Naive thymus-derived CD4-positive, alpha-beta T cell (primary cell): ENCODE measurements around the gene NEDD4. TPM values are rescaled to one million over a fixed set of nuclear protein-coding genes. Genes with fewer than 3 reads are reported as not detected.
A peak's percentile ranks its signal among the peaks of the same experiment; 100 is the strongest.

Source experiments
- ATAC-seq: fragments of 150-1000 bp; cut with Tn5 transposase; 2 replicates; pipeline ENCODE4 v1.10.0; 2021; ENCODE audit warnings: mild to moderate bottlenecking, moderate library complexity
- CTCF ChIA-PET: fragments of 350-600 bp; sonication (Branson Sonifier 250); formaldehyde crosslinking; loops from one replicate; lab custom pipeline; 2021; ENCODE audit warnings: antibody characterized with exemption; lab: Charles Lee
- POLR2A ChIA-PET: fragments of 350-600 bp; sonication (Branson Sonifier 250); formaldehyde crosslinking; loops from one replicate; lab custom pipeline; 2021; ENCODE audit warnings: antibody characterized with exemption, inconsistent platforms; lab: Charles Lee
- DNase-seq, 9 donors: peaks; one replicate each; pipeline versions ENCODE4 v3.0.0 to v3.0.0-alpha.2; 2020 to 2022; ENCODE audit warnings: mixed read lengths in 1 of 9
- H3K27ac ChIP-seq: one replicate; pipeline ENCODE4 v1.7.0; 2013; ENCODE audit warnings: mild to moderate bottlenecking, low read depth, low read length, moderate library complexity
- H3K27me3 ChIP-seq, 2 donors: one replicate each; pipeline ENCODE4 v1.7.0; 2013; ENCODE audit warnings: low read length in 2 of 2, mild to moderate bottlenecking in 2 of 2, moderate library complexity in 2 of 2; ENCODE audit not compliant: control insufficient read depth in 2 of 2, insufficient read depth in 2 of 2
- H3K36me3 ChIP-seq, 3 experiments: 1 replicate in 2 of 3; 2 replicates in 1 of 3; pipeline ENCODE4 v1.7.0; 2013; ENCODE audit warnings: low read length in 3 of 3, mild to moderate bottlenecking in 3 of 3, moderate library complexity in 1 of 3; ENCODE audit not compliant: insufficient read depth in 3 of 3, control insufficient read depth in 2 of 3
- H3K4me1 ChIP-seq, 2 donors: one replicate each; pipeline ENCODE4 v1.7.0; 2013; ENCODE audit warnings: low read length in 2 of 2, mild to moderate bottlenecking in 2 of 2, moderate library complexity in 1 of 2; ENCODE audit not compliant: control insufficient read depth in 2 of 2, insufficient read depth in 2 of 2
- H3K4me3 ChIP-seq: 2 replicates; pipeline ENCODE4 v1.7.0; 2013; ENCODE audit warnings: mild to moderate bottlenecking, low read length
- H3K9me3 ChIP-seq, 3 experiments: 1 replicate in 2 of 3; 2 replicates in 1 of 3; pipeline ENCODE4 v1.7.0; 2013; ENCODE audit warnings: low read length in 3 of 3; ENCODE audit not compliant: control insufficient read depth in 2 of 3
- H3K27ac Mint-ChIP-seq, 9 donors: one replicate each; pipeline ENCODE4 v1.8.0; 2020 to 2022; ENCODE audit warnings: mixed read lengths in 9 of 9, mild to moderate bottlenecking in 8 of 9, moderate library complexity in 5 of 9, inconsistent platforms in 2 of 9
- H3K27me3 Mint-ChIP-seq, 5 donors: one replicate each; pipeline ENCODE4 v1.8.0; 2021 to 2022; ENCODE audit warnings: mixed read lengths in 5 of 5, mild to moderate bottlenecking in 1 of 5
- H3K36me3 Mint-ChIP-seq, 5 donors: one replicate each; pipeline ENCODE4 v1.8.0; 2020 to 2022; ENCODE audit warnings: mixed read lengths in 5 of 5, mild to moderate bottlenecking in 3 of 5, inconsistent platforms in 1 of 5
- H3K4me1 Mint-ChIP-seq, 7 donors: one replicate each; pipeline ENCODE4 v1.8.0; 2020 to 2022; ENCODE audit warnings: mixed read lengths in 7 of 7, mild to moderate bottlenecking in 3 of 7, inconsistent platforms in 1 of 7
- H3K4me3 Mint-ChIP-seq, 10 donors: one replicate each; pipeline ENCODE4 v1.8.0; 2020 to 2022; ENCODE audit warnings: mild to moderate bottlenecking in 10 of 10, mixed read lengths in 10 of 10, moderate library complexity in 6 of 10, inconsistent platforms in 2 of 10
- H3K9me3 Mint-ChIP-seq, 11 donors: one replicate each; pipeline ENCODE4 v1.8.0; 2020 to 2022; ENCODE audit warnings: mixed read lengths in 11 of 11, mild to moderate bottlenecking in 4 of 11, inconsistent platforms in 1 of 11, moderate library complexity in 1 of 11
- intact Hi-C, 2 donors: fragments of 100-400 bp; cut with micrococcal nuclease; formaldehyde crosslinking; loops; one replicate each; pipeline ENCODE4 v1.15.1; 2023
- polyA plus RNA-seq, 2 donors: library from polyadenylated mRNA; unstranded; fragments of 300-500 nt; fragmentation: Illumina TruSeq; gene quantifications; one replicate each; pipeline ENCODE4 v1.2.3, GENCODE V29; 2021
- total RNA-seq, 6 experiments: library from RNA in 5 of 6; stranded (reverse) in 5 of 6; gene quantifications; 1 replicate in 5 of 6; 2 replicates in 1 of 6; pipeline ENCODE4 v1.2.3 and lab custom pipeline; 2021 to 2026

The NEDD4 gene
- total and polyA plus RNA-seq, 7 experiments from 2014 or later, result 1.1 to 15.1 (median 4.3) TPM

DNA sequence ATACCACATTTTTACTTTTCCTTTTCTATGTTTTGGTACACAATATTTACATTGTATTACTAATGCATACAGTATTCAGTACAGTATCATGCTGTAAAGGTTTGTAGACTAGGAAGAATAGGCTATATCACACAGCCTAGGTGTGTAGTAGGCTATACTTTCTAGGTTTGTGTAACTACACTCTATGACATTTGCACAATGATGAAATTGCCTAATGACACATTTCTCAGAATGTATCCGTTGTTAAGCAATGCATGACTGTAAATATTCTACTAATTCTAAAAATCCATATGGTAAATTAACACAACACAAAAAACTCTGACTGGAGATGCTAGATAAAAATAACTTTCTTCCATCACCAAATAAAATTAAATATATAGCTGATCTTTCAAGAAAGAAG, 16.2 kb downstream of the NEDD4 start:
- H3K27ac Mint-ChIP-seq, result no peak overlapping the region
- CTCF ChIA-PET, result no interaction called here
- peaks cover 0 to 7% (median 0%) of the 10 kb centered on the region in 11 donors for H3K9me3 Mint-ChIP-seq
- no peaks in the 10 kb centered on the region for H3K4me1 ChIP-seq
- intact Hi-C loops, result no loop called here
- ATAC-seq (no peak), DNase-seq (no peak)
- no peak overlapping the region for H3K27ac ChIP-seq
- H3K36me3 ChIP-seq, result no peaks in the 10 kb centered on the region
- no peaks in the 10 kb centered on the region for H3K27me3 Mint-ChIP-seq
- H3K36me3 Mint-ChIP-seq, result peaks cover 0 to 3% (median 0%) of the 10 kb centered on the region in 5 donors
- no peaks in the 10 kb centered on the region for H3K27me3 ChIP-seq
- POLR2A ChIA-PET, result no interaction called here
- H3K4me3 ChIP-seq, result no peak overlapping the region
- H3K4me3 Mint-ChIP-seq, result no peak overlapping the region
- H3K4me1 Mint-ChIP-seq, result peaks cover 0 to 6% (median 0%) of the 10 kb centered on the region in 7 donors
- H3K9me3 ChIP-seq, result no peaks in the 10 kb centered on the region

DNA sequence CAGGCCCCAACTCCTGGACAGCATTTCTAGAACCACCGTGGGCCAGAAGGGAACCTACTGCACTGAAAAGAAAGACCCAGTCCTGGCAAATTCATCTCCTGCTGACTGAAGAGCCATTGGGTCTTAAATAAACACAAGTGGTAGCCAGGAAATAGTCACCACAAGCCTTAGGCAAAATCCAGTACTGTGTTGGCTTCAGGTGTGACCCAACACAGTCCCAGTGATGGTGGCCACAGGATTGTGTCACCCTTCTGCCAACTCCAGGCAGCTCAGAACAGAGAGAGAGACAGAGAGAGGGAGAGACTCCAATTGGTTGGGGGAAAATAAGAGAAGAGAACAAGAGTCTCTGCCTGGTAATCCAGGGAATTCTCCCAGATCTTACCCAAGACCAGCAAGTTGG, 23.1 kb downstream of the NEDD4 start:
- peaks cover 0 to 6% (median 0%) of the 10 kb centered on the region in 7 donors for H3K4me1 Mint-ChIP-seq
- no peak for DNase-seq
- no peaks in the 10 kb centered on the region for H3K9me3 ChIP-seq
- H3K27ac ChIP-seq, result no peak overlapping the region
- H3K4me3 Mint-ChIP-seq, result no peak overlapping the region
- H3K36me3 ChIP-seq, result no peaks in the 10 kb centered on the region
- no peaks in the 10 kb centered on the region for H3K4me1 ChIP-seq
- ATAC-seq, result no peak
- H3K36me3 Mint-ChIP-seq, result peaks cover 2 to 9% (median 5%) of the 10 kb centered on the region in 5 donors
- intact Hi-C loops, result no loop called here
- H3K4me3 ChIP-seq, result no peak overlapping the region
- no peak overlapping the region for H3K27ac Mint-ChIP-seq
- ChIA-PET CTCF (no interaction called here), POLR2A (no interaction called here)
- H3K27me3 ChIP-seq, result no peaks in the 10 kb centered on the region
- H3K9me3 Mint-ChIP-seq, result peaks cover 0 to 10% (median 2%) of the 10 kb centered on the region in 11 donors
- no peaks in the 10 kb centered on the region for H3K27me3 Mint-ChIP-seq

DNA sequence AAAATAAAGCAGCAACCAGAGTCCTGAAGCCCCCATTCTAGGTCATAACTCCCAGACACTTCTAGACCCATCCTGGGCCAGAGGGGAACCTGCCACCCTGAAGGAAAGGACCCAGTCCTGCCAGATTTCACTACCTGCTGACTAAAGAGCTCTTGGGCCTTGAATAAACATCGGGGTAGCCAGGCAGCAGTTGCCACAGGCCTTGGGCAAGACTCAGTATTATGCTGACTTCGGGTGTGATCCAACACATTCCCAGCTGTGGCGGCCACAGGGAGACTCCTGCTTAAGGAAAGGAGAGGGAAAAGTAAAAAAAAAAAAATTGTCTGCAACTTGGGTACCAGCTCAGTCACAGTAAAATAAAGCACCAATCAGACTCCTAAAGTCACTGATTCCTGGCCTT, 23.8 kb downstream of the NEDD4 start:
- Histone ChIP-seq H3K9me3 (no peaks in the 10 kb centered on the region), H3K27me3 (no peaks in the 10 kb centered on the region), H3K4me1 (no peaks in the 10 kb centered on the region), H3K4me3 (no peak overlapping the region), H3K27ac (no peak overlapping the region), H3K36me3 (no peaks in the 10 kb centered on the region)
- H3K9me3 Mint-ChIP-seq, result peaks cover 0 to 10% (median 2%) of the 10 kb centered on the region in 11 donors
- no peak for ATAC-seq
- ChIA-PET POLR2A (no interaction called here), CTCF (no interaction called here)
- no peak overlapping the region for H3K4me3 Mint-ChIP-seq
- H3K27ac Mint-ChIP-seq, result no peak overlapping the region
- intact Hi-C loops, result no loop called here
- peaks cover 0 to 6% (median 0%) of the 10 kb centered on the region in 7 donors for H3K4me1 Mint-ChIP-seq
- DNase-seq, result no peak
- H3K27me3 Mint-ChIP-seq, result no peaks in the 10 kb centered on the region
- H3K36me3 Mint-ChIP-seq, result peaks cover 5 to 14% (median 8%) of the 10 kb centered on the region in 5 donors

GRCh38 chr15:55968923-55969322, 24.5 kb downstream of the NEDD4 start:
- Histone ChIP-seq H3K4me3 (no peak overlapping the region), H3K9me3 (no peaks in the 10 kb centered on the region), H3K27me3 (no peaks in the 10 kb centered on the region), H3K27ac (no peak overlapping the region), H3K36me3 (no peaks in the 10 kb centered on the region), H3K4me1 (no peaks in the 10 kb centered on the region)
- Mint-ChIP-seq H3K4me3 (no peak overlapping the region), H3K4me1 (peaks cover 0 to 6% (median 0%) of the 10 kb centered on the region in 7 donors), H3K9me3 (peaks cover 0 to 10% (median 3%) of the 10 kb centered on the region in 11 donors), H3K27me3 (no peaks in the 10 kb centered on the region), H3K27ac (no peak overlapping the region), H3K36me3 (peaks cover 5 to 14% (median 9%) of the 10 kb centered on the region in 5 donors)
- ChIA-PET POLR2A (no interaction called here), CTCF (no interaction called here)
- ATAC-seq (no peak), DNase-seq (no peak)
- intact Hi-C loops, result no loop called here

- Histone ChIP-seq H3K4me3 (no peak overlapping the region), H3K27me3 (no peaks in the 10 kb centered on the region), H3K36me3 (no peaks in the 10 kb centered on the region), H3K9me3 (no peaks in the 10 kb centered on the region), H3K4me1 (no peaks in the 10 kb centered on the region), H3K27ac (no peak overlapping the region)
- H3K9me3 Mint-ChIP-seq, result peaks cover 0 to 1% (median 0%) of the 10 kb centered on the region in 11 donors
- no peak overlapping the region for H3K27ac Mint-ChIP-seq
- ChIA-PET POLR2A (no interaction called here), CTCF (no interaction called here)
- intact Hi-C loops, result no loop called here
- no peak for ATAC-seq
- H3K27me3 Mint-ChIP-seq, result no peaks in the 10 kb centered on the region
- peaks cover 0 to 8% (median 5%) of the 10 kb centered on the region in 5 donors for H3K36me3 Mint-ChIP-seq
- DNase-seq, result no peak
- H3K4me1 Mint-ChIP-seq, result peaks cover 0 to under 1% (median 0%) of the 10 kb centered on the region in 7 donors
- no peak overlapping the region for H3K4me3 Mint-ChIP-seq
These were observed 28.3 kb downstream of the NEDD4 start for GRCh38 chr15:55965091-55965490.

GRCh38 chr15:55960946-55961345, 32.5 kb downstream of the NEDD4 start:
- peaks cover 0 to 11% (median 5%) of the 10 kb centered on the region in 5 donors for H3K36me3 Mint-ChIP-seq
- no peak overlapping the region for H3K4me3 Mint-ChIP-seq
- CTCF ChIA-PET, result no interaction called here
- Histone ChIP-seq H3K4me3 (no peak overlapping the region), H3K36me3 (no peaks in the 10 kb centered on the region), H3K9me3 (no peaks in the 10 kb centered on the region), H3K27ac (no peak overlapping the region), H3K27me3 (no peaks in the 10 kb centered on the region), H3K4me1 (no peaks in the 10 kb centered on the region)
- no peak for DNase-seq
- H3K27me3 Mint-ChIP-seq, result no peaks in the 10 kb centered on the region
- H3K27ac Mint-ChIP-seq, result no peak overlapping the region
- no peak for ATAC-seq
- POLR2A ChIA-PET, result no interaction called here
- intact Hi-C loops, result no loop called here
- peaks cover 0 to 2% (median 0%) of the 10 kb centered on the region in 7 donors for H3K4me1 Mint-ChIP-seq
- peaks cover 0 to 6% (median 0%) of the 10 kb centered on the region in 11 donors for H3K9me3 Mint-ChIP-seq

GRCh38 chr15:55959744-55960447, 33.5 kb downstream of the NEDD4 start:
- DNase-seq (no peak), ATAC-seq (no peak)
- Histone ChIP-seq H3K36me3 (no peaks in the 10 kb centered on the region), H3K9me3 (no peaks in the 10 kb centered on the region), H3K27ac (no peak overlapping the region), H3K4me1 (no peaks in the 10 kb centered on the region), H3K27me3 (no peaks in the 10 kb centered on the region), H3K4me3 (no peak overlapping the region)
- Mint-ChIP-seq H3K27ac (peak overlapping the region in 1 of 9 donors; percentile 14), H3K4me1 (peaks cover 0 to 2% (median 0%) of the 10 kb centered on the region in 7 donors), H3K4me3 (no peak overlapping the region), H3K9me3 (peaks cover 0 to 6% (median 0%) of the 10 kb centered on the region in 11 donors), H3K27me3 (no peaks in the 10 kb centered on the region), H3K36me3 (peaks cover 0 to 7% (median 1%) of the 10 kb centered on the region in 5 donors)
- intact Hi-C loops, result no loop called here
- POLR2A ChIA-PET, result no interaction called here
- CTCF ChIA-PET, result interaction anchor here (0.6 kb wide), 1 partner anchor 1907 kb away, joined by 3 read pairs; no protein-coding TSS in a partner anchor
